ENCODE results near the gene RS1.

- TF ChIP-seq CTCF (IDR thresholded peaks at IDR 0.05) = no peak
- no peak for TF ChIP-seq POLR2A (IDR thresholded peaks at IDR 0.05)
Observed at GRCh38 chrX:18692541-18692940, 20.6 kb upstream of the RS1 start.

Data from esophagus squamous epithelium (tissue), 4 donors.